Renal cortex interstitium (tissue), 11 donors: ENCODE data around the gene RNF126. TPM values are rescaled to one million over a fixed set of nuclear protein-coding genes. Genes with fewer than 3 reads are reported as not detected.
"Not testable (repeated sequence)": the region's sequence is repeated elsewhere in the genome, so short reads cannot be mapped to it uniquely, and the experiment has no call there.

Source experiments
- DNase-seq, 11 donors: peaks; one replicate each; pipeline ENCODE4 v3.0.0-alpha.2; 2013; ENCODE audit warnings: low read depth in 9 of 11, low spot score in 4 of 11; ENCODE audit errors: extremely low read depth in 1 of 11
- polyA plus RNA-seq, 3 donors: library from polyadenylated mRNA; unstranded; fragments of 120-200 nt; gene quantifications; one replicate each; pipeline ENCODE4 v1.2.1, GENCODE V29; 2013; ENCODE audit not compliant: insufficient read length in 3 of 3

Gene RNF126
- polyA plus RNA-seq, 3 donors: 21.1 to 36.8 (median 35.7) TPM

GRCh38 chr19:607301-608154, 55.5 kb downstream of the RNF126 start:
- DNase-seq: no peak

DNA sequence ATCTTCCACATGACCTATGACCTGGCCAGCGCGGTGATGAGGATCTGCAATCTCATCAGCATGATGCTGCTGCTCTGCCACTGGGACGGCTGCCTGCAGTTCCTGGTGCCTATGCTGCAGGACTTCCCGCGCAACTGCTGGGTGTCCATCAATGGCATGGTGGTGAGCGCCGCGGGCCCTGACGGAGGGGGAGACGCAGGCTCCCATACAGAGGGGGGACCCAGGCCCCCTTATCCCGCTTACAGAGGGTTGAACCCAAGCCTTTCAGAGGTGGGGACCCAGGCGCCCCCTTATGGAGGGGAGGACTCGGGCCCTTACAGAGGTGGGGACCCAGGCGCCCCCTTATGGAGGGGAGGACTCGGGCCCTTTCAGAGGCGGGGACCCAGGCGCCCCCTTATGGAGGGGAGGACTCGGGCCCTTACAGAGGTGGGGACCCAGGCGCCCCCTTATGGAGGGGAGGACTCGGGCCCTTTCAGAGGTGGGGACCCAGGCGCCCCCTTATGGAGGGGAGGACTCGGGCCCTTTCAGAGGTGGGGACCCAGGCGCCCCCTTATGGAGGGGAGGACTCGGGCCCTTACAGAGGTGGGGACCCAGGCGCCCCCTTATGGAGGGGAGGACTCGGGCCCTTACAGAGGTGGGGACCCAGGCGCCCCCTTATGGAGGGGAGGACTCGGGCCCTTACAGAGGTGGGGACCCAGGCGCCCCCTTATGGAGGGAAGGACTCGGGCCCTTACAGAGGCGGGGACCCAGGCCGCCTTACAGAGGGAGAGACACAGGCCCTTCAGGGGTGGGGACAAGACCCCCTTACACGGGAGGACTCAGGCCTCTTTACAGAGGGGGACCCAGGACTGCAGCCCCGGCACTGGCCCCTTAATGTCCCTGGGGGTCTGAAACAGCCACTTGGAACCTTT, 57.7 kb downstream of the RNF126 start:
- DNase-seq: not testable (repeated sequence)

DNA sequence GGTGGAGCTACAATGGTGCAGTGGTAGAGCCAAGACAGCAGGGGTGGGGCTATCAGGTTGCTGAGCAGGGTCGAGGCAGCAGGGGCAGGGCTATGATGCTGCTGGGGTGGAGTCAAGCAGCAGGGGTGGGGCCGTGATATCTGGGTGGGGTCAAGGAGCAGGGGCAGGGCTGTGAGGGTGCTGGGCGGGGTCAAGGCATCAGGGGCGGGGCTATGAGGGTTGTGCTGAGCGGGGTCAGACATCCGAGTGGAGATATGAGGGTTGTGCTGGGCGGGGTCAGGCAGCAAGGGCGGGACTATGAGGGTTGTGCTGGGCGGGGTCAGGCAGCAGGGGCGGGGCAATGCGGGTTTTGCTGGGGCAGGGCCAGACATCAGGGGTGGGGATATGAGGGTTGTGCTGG, 58.7 kb downstream of the RNF126 start:
- no peak for DNase-seq

- DNase-seq: not testable (repeated sequence)
Measured at GRCh38 chr19:603779-604178, 59.2 kb downstream of the RNF126 start.

- not testable (repeated sequence) for DNase-seq
Measured at GRCh38 chr19:603302-603639, 59.7 kb downstream of the RNF126 start.

DNA sequence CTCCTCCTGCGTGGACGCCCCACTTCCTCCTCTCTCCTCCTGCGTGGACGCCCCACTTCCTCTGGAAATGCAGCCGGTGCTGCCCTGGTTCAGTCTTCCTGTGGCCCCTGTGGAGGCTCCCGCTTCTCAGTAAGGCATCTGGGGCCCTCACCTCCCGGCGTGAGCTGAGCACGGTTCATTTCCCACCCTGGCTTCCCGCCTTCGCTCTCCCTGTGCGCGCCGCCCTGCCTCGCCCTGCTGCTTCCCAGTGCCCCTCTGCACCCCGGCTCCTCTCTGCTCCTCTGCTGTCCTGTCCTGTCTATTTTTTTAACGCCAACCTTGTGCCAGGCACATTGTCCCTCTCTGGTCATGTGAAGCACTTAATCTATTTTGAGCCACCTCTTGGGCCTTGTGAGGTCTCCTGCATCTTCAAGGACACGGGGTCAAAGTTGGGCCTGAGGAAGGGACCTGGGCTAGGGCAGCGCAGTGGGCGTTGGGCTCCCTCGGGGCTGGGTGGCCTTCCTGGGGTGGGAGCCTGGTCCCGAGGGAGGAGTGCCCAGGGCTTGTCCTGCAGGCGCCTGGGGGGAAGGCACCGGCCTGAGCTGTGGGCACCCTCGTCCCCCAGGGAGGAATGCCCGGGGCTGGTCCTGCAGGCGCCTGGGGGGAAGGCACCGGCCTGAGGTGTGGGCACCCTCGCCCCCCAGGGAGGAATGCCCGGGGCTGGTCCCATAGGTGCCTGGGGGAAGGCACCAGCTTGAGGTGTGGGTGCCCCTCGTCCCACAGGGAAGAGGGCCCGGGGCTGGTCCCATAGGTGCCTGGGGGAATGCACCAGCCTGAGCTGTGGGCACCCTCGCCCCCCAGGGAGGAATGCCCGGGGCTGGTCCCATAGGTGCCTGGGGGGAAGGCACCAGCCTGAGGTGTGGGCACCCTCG, 60.4 kb downstream of the RNF126 start:
- DNase-seq: no peak

GRCh38 chr19:601790-602189, 61.2 kb downstream of the RNF126 start:
- no peak for DNase-seq

DNA sequence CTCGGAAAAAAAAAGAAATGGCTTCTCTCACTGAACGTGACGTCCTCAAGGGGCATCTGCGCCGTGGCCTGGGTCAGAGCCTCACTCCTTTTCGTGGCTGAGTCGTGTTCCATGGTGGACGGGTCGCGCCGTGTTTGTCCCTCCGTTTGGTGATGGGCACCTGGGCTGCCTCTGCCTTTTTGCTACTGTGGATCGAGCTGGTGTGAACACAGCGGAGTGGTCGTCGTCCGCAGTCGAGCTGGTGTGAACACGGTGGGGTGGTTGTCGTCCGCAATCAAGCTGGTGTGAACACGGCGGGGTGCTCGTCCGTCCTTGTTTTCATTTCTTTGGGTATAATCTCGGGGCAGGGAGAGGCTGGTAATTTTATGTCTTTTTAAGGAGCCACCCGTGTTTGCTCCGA, 61.7 kb downstream of the RNF126 start:
- no peak for DNase-seq

Other genes starting within 250 kb of the RNF126 start
- 10 to 100 TPM; 30.1 to 49.3 (median 33.1) TPM for gene SHC2, start 202.2 kb downstream of the RNF126 start, polyA plus RNA-seq
- gene MADCAM1, start 166.7 kb downstream of the RNF126 start, polyA plus RNA-seq: 1 to 10 TPM; 3.4 to 6.5 (median 3.6) TPM
- 10 to 100 TPM in 2 of 3 donors, 1 to 10 TPM in 1; 4.0 to 17.3 (median 13.0) TPM for gene TPGS1, start 155.7 kb downstream of the RNF126 start, polyA plus RNA-seq
- 10 to 100 TPM; 48.3 to 75.3 (median 61.7) TPM for gene CDC34, start 131.5 kb downstream of the RNF126 start, polyA plus RNA-seq
- gene GZMM, start 119.2 kb downstream of the RNF126 start, polyA plus RNA-seq: under 1 TPM in 2 of 3 donors, not detected in 1; 0.29 to 0.53 TPM
- 100 to 1,000 TPM; 359 to 541 (median 496) TPM for gene BSG, start 90.6 kb downstream of the RNF126 start, polyA plus RNA-seq
- gene HCN2, start 73.3 kb downstream of the RNF126 start, polyA plus RNA-seq: under 1 TPM; 0.40 to 0.45 (median 0.42) TPM
- 10 to 100 TPM; 54.6 to 68.8 (median 58.1) TPM for gene POLRMT, start 29.7 kb downstream of the RNF126 start, polyA plus RNA-seq
- 1 to 10 TPM in 1 of 3 donors, under 1 TPM in 2; 0.31 to 1.1 (median 0.92) TPM for gene FGF22, start 23.3 kb downstream of the RNF126 start, polyA plus RNA-seq
- gene FSTL3, start 13.2 kb upstream of the RNF126 start, polyA plus RNA-seq: 10 to 100 TPM; 14.8 to 26.8 (median 20.7) TPM
- under 1 TPM; 0.13 to 0.20 (median 0.19) TPM for gene PRSS57, start 32.2 kb upstream of the RNF126 start, polyA plus RNA-seq
- 100 to 1,000 TPM in 2 of 3 donors, 10 to 100 TPM in 1; 69.0 to 111 (median 105) TPM for gene PALM, start 45.7 kb upstream of the RNF126 start, polyA plus RNA-seq
- gene MISP, start 87.9 kb upstream of the RNF126 start, polyA plus RNA-seq: 10 to 100 TPM in 1 of 3 donors, 1 to 10 TPM in 2; 4.4 to 14.4 (median 5.8) TPM
- 100 to 1,000 TPM; 349 to 460 (median 382) TPM for gene PTBP1, start 134.2 kb upstream of the RNF126 start, polyA plus RNA-seq
- 10 to 100 TPM in 2 of 3 donors, 1 to 10 TPM in 1; 8.2 to 19.3 (median 15.8) TPM for gene PLPPR3, start 158.7 kb upstream of the RNF126 start, polyA plus RNA-seq
- 1 to 10 TPM; 1.4 to 1.9 (median 1.9) TPM for gene AZU1, start 164.6 kb upstream of the RNF126 start, polyA plus RNA-seq
- gene PRTN3, start 177.8 kb upstream of the RNF126 start, polyA plus RNA-seq: 1 to 10 TPM in 2 of 3 donors, under 1 TPM in 1; 0.81 to 2.4 (median 1.6) TPM
- under 1 TPM; 0.33 to 0.98 (median 0.34) TPM for gene ELANE, start 189.1 kb upstream of the RNF126 start, polyA plus RNA-seq
- 1 to 10 TPM; 1.9 to 4.9 (median 3.9) TPM for gene CFD, start 196.4 kb upstream of the RNF126 start, polyA plus RNA-seq
- gene MED16, start 230.0 kb upstream of the RNF126 start, polyA plus RNA-seq: 10 to 100 TPM; 40.3 to 68.6 (median 58.3) TPM
- not detected for gene RNU6-9, start 230.3 kb upstream of the RNF126 start, polyA plus RNA-seq